Endothelial cell of umbilical vein (primary cell): ENCODE measurements around the gene FANCD2. TPM values are rescaled to one million over a fixed set of nuclear protein-coding genes. Genes with fewer than 3 reads are reported as not detected.

ENCODE experiments used
- BruUV-seq: library from RNA; stranded (reverse); fragments of 400-500 nt; replicated peaks from 2 replicates; lab custom pipeline; 2021; lab: Mats Ljungman, UMichigan
- CTCF ChIA-PET: fragments of 300-600, 350-600 bp; sonication (Branson Sonifier 250); formaldehyde crosslinking; loops from one replicate; lab custom pipeline; 2021; ENCODE audit warnings: antibody characterized with exemption, inconsistent platforms; lab: Charles Lee
- POLR2A ChIA-PET: fragments of 300-600, 350-600 bp; sonication (Branson Sonifier 250); formaldehyde crosslinking; loops from one replicate; lab custom pipeline; 2021; ENCODE audit warnings: antibody characterized with exemption, inconsistent platforms; lab: Charles Lee
- DNase-seq: peaks from one replicate; pipeline ENCODE4 v3.0.0-alpha.2; 2011; ENCODE audit warnings: low read depth, low spot score
- FAIRE-seq: peaks from 2 replicates; lab custom pipeline; 2011; peaks lifted over from hg19 to GRCh38; lab: Jason Lieb, UNC
- H2AFZ ChIP-seq: 2 replicates; pipeline ENCODE4 v1.6.0; 2012; ENCODE audit warnings: low read depth, low read length, control low read depth, inconsistent platforms
- H3K27ac ChIP-seq: 2 replicates; pipeline ENCODE4 v1.5.1; 2011; ENCODE audit warnings: low read depth, mild to moderate bottlenecking, control low read depth, low read length, moderate library complexity; ENCODE audit not compliant: insufficient read depth
- H3K27me3 ChIP-seq, 2 experiments: 2 replicates each; pipeline versions ENCODE4 v1.6.0 to v1.6.1; 2011; ENCODE audit warnings: low read length in 2 of 2, mixed read lengths in 1 of 2; ENCODE audit not compliant: control insufficient read depth in 2 of 2, insufficient read depth in 2 of 2
- H3K36me3 ChIP-seq, 2 experiments: 2 replicates in 1 of 2; 3 replicates in 1 of 2; pipeline ENCODE4 v1.5.1; 2011; ENCODE audit warnings: low read length in 2 of 2, mild to moderate bottlenecking in 1 of 2, moderate library complexity in 1 of 2; ENCODE audit not compliant: control insufficient read depth in 2 of 2, insufficient read depth in 2 of 2; ENCODE audit errors: extremely low read depth in 1 of 2
- H3K4me1 ChIP-seq: 3 replicates; pipeline ENCODE4 v1.5.1; 2011; ENCODE audit warnings: mild to moderate bottlenecking, low read length; ENCODE audit not compliant: control insufficient read depth, insufficient read depth; ENCODE audit errors: extremely low read depth
- H3K4me2 ChIP-seq: 2 replicates; pipeline ENCODE4 v1.6.1; 2011; ENCODE audit warnings: low read length, control low read depth, mixed read lengths; ENCODE audit not compliant: insufficient read depth
- H3K4me3 ChIP-seq, 3 experiments: fragments of 200-600 bp in 1 of 3; sonication (generic), shearing (Covaris generic) in 1 of 3; replicated peaks in 1 of 3; 2 replicates each; pipeline ENCODE4 v1.5.1; 2011 to 2016; ENCODE audit warnings: control low read depth in 3 of 3, low read length in 3 of 3, mild to moderate bottlenecking in 2 of 3, inconsistent platforms in 1 of 3, low read depth in 1 of 3, moderate library complexity in 1 of 3; ENCODE audit not compliant: insufficient read depth in 1 of 3
- H3K79me2 ChIP-seq: 2 replicates; pipeline ENCODE4 v1.6.0; 2012; ENCODE audit warnings: low read length, inconsistent platforms; ENCODE audit not compliant: control insufficient read depth, insufficient read depth
- H3K9ac ChIP-seq: replicated peaks from 2 replicates; pipeline ENCODE3; 2011; ENCODE audit warnings: low read length, control low read depth; ENCODE audit not compliant: insufficient read depth; ENCODE audit errors: extremely low read depth
- H3K9me1 ChIP-seq: replicated peaks from 3 replicates; pipeline ENCODE4 v1.6.0; 2011; ENCODE audit warnings: mild to moderate bottlenecking, low read length; ENCODE audit not compliant: control insufficient read depth, insufficient read depth; ENCODE audit errors: extremely low read depth
- H3K9me3 ChIP-seq: replicated peaks from 2 replicates; pipeline ENCODE4 v1.5.1; 2012; ENCODE audit warnings: low read length, inconsistent platforms; ENCODE audit not compliant: control insufficient read depth, insufficient read depth
- H4K20me1 ChIP-seq: replicated peaks from 2 replicates; pipeline ENCODE3; 2011; ENCODE audit warnings: mild to moderate bottlenecking, low read length; ENCODE audit not compliant: control insufficient read depth, insufficient read depth; ENCODE audit errors: extremely low read depth
- CTCF ChIP-seq, 2 donors: IDR thresholded peaks; 1 replicate in 1 of 2; 2 replicates in 1 of 2; pipeline ENCODE4 v1.5.1; 2011; ENCODE audit warnings: low read length in 2 of 2, mild to moderate bottlenecking in 2 of 2, moderate library complexity in 2 of 2, control low read depth in 1 of 2, inconsistent platforms in 1 of 2, low read depth in 1 of 2; ENCODE audit not compliant: insufficient read depth in 1 of 2; ENCODE audit errors: extremely low read depth in 1 of 2
- EZH2 ChIP-seq: IDR thresholded peaks from 2 replicates; pipeline ENCODE4 v1.6.1; 2012; ENCODE audit warnings: borderline replicate concordance, low read depth, mild to moderate bottlenecking, moderate library complexity, low read length, inconsistent platforms; ENCODE audit not compliant: severe bottlenecking
- FOS ChIP-seq: IDR thresholded peaks from 2 replicates; pipeline ENCODE4 v1.6.1; 2011; ENCODE audit warnings: mild to moderate bottlenecking, low read length, moderate library complexity, borderline replicate concordance; ENCODE audit not compliant: insufficient read depth
- GATA2 ChIP-seq: IDR thresholded peaks from 2 replicates; pipeline ENCODE4 v1.7.0; 2011; ENCODE audit warnings: low read depth, mild to moderate bottlenecking, moderate library complexity, mixed read lengths, low read length; ENCODE audit not compliant: insufficient read length, insufficient read depth
- JUN ChIP-seq: IDR thresholded peaks from 2 replicates; pipeline ENCODE4 v1.6.1; 2011; ENCODE audit warnings: borderline replicate concordance, low read depth; ENCODE audit not compliant: insufficient read length, insufficient read depth
- MAX ChIP-seq: IDR thresholded peaks from 2 replicates; pipeline ENCODE4 v1.6.1; 2011; ENCODE audit not compliant: insufficient read depth, insufficient read length
- MYC ChIP-seq: IDR thresholded peaks from one replicate; pipeline ENCODE4 v1.6.1; 2011; ENCODE audit warnings: mild to moderate bottlenecking, low read depth, low read length
- POLR2A ChIP-seq: IDR thresholded peaks from 2 replicates; pipeline ENCODE4 v1.6.1; 2012; ENCODE audit warnings: low read depth, mild to moderate bottlenecking, control low read depth, low read length
- POLR2AphosphoS5 ChIP-seq: IDR thresholded peaks from 2 replicates; pipeline ENCODE4 v1.6.1; 2012; ENCODE audit warnings: low read depth, mild to moderate bottlenecking, control low read depth, low read length, moderate library complexity; ENCODE audit not compliant: insufficient read depth
- dilution Hi-C: fragments of 300-500 bp; cut with MboI; formaldehyde crosslinking; loops from one replicate; pipeline ENCODE4 v1.15.0; 2019; ENCODE audit warnings: low sequenced_read_pairs; ENCODE audit not compliant: extremely low pct_ligation_motif_present
- intact Hi-C: fragments of 100-400 bp; cut with micrococcal nuclease; formaldehyde crosslinking; loops from one replicate; pipeline ENCODE4 v1.10.0; 2022
- polyA plus RNA-seq, 4 experiments: library from polyadenylated mRNA; depleted of rRNA in 3 of 4; stranded (reverse) in 3 of 4; unstranded in 1 of 4; fragments of >200 nt; gene quantifications; 2 replicates each; pipeline versions ENCODE4 v1.2.1 to v1.2.3, GENCODE V29; 2011 to 2012; ENCODE audit warnings: missing spikeins in 1 of 4
- total RNA-seq: library from RNA; stranded (reverse); gene quantifications from 2 replicates; pipeline ENCODE4 v1.2.3, GENCODE V29; 2021

The FANCD2 gene
- total and polyA plus RNA-seq, 2 donors (not counting 3 experiments of a cell fraction or from before 2014, with no cell fraction given): 8.2 to 26.8 TPM

DNA sequence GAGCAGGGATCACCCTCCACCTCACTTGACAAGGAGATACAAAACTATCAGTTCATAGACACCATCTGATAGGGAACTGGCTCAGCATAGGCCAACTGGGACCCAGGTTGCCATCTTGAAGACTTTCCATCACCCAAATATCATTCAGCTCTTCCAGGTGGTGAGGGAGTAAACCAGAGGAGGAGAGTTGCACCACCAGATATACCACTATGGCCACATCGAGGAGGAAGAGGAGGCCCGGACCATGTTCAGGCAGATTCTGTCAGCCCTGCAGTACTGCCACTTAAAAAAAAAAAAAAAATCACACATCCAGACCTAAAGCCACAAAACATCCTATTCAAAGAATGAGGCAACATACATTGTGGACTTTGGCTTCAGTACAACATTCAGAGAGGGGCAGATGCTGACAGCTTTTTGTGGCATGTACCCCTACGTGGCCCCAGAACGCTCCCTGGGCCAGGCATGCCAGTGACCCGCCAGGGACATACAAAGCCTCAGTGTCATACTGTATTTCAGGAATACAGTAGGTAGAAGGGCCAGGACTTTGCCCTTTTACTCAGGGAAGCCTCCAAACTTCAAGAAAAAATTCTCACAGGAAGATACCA lies 21.2 kb upstream of the FANCD2 start:
- dilution Hi-C loops: no loop called here
- BruUV-seq: no TSS peak
- FAIRE-seq: no peak

DNA sequence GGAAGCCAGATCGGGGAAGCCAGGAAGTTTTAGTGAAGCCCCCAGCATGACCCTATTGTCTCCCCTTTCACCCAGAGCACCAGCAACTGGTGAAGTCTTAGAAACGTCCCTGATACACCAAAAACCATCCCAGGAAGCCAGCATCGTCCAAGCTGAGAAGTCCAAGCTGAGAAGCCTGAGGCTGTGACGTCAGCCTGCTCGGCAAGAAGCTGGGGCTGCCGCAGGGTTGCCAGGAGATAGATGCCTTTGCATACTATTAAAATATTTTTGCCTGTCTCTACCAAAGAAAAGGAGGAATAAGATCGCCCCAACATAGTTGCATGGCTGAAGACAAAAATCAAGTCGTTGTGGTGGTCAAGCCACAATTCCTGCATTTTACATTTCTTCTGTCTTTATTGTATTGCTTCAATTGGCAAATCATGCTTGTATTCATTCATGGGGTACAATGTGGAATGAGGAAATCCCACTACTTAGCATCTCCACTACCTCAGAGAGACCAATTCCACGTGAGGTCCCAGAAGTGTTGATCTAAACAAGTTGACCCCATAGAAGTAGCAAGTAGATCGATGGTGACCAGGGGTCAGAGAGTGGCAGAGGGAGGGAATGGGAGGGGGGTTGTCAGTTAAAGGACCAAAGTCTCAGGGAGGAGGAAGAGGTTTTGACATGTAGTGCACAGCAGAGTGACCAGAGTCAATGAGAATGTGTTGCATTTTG lies 20.0 kb upstream of the FANCD2 start:
- H3K9me1 ChIP-seq: no peaks in the 10 kb centered on the region
- ChIA-PET CTCF (no interaction called here), POLR2A (no interaction called here)
- H3K79me2 ChIP-seq: no peaks in the 10 kb centered on the region
- no peak overlapping the region for H2AFZ ChIP-seq
- DNase-seq (no peak), FAIRE-seq (no peak)
- no TSS peak for BruUV-seq
- no peaks in the 10 kb centered on the region for H4K20me1 ChIP-seq
- dilution Hi-C loops (no loop called here), intact Hi-C loops (no loop called here)
- no peaks in the 10 kb centered on the region for H3K9me3 ChIP-seq
- H3K27me3 ChIP-seq: no peaks in the 10 kb centered on the region
- H3K9ac ChIP-seq: no peak overlapping the region
- TF ChIP-seq JUN (no peak), GATA2 (no peak), POLR2A (no peak), POLR2AphosphoS5 (no peak), MAX (no peak), MYC (no peak), FOS (no peak), CTCF (IDR thresholded peaks at IDR 0.05; ENCODE audit: extremely low read depth in 1 of 2, insufficient read depth in 1 of 2, low read depth in 1 of 2, low read length in 2 of 2) (no peak), EZH2 (no peak)
- no peak overlapping the region for H3K4me3 ChIP-seq
- H3K27ac ChIP-seq: no peak overlapping the region
- H3K36me3 ChIP-seq: no peaks in the 10 kb centered on the region
- no peak overlapping the region for H3K4me2 ChIP-seq
- peaks cover 9% of the 10 kb centered on the region for H3K4me1 ChIP-seq

More for the DNA sequence above, 21.2 kb upstream of the FANCD2 start:
- Histone ChIP-seq H3K4me2 (no peak overlapping the region), H3K4me3 (no peak overlapping the region), H3K79me2 (peaks cover 1% of the 10 kb centered on the region), H3K4me1 (peaks cover 3% of the 10 kb centered on the region), H3K9ac (no peak overlapping the region), H2AFZ (no peak overlapping the region), H4K20me1 (no peaks in the 10 kb centered on the region), H3K9me1 (no peaks in the 10 kb centered on the region), H3K9me3 (no peaks in the 10 kb centered on the region), H3K27me3 (no peaks in the 10 kb centered on the region), H3K36me3 (no peaks in the 10 kb centered on the region), H3K27ac (no peak overlapping the region)
- CTCF ChIA-PET: no interaction called here
- no peak for TF ChIP-seq JUN
- no peak for TF ChIP-seq MYC
- TF ChIP-seq POLR2AphosphoS5: no peak
- TF ChIP-seq MAX: no peak
- POLR2A ChIA-PET: no interaction called here
- no peak for DNase-seq
- intact Hi-C loops: no loop called here
